Lung (tissue), 12 donors: ENCODE data around the gene MAP7. TPM values are rescaled to one million over a fixed set of nuclear protein-coding genes. Genes with fewer than 3 reads are reported as not detected.

Experiments
- ATAC-seq: fragments of 200-7000 bp; cut with Tn5 transposase; one replicate; pipeline ENCODE4 v1.9.1; 2020; ENCODE audit warnings: moderate number of reproducible peaks; ENCODE audit not compliant: insufficient read depth, low FRiP score
- DNase-seq, 3 donors: peaks; one replicate each; pipeline ENCODE4 v3.0.0-alpha.2; 2013 to 2017
- H3K27ac ChIP-seq, 2 donors: one replicate each; pipeline ENCODE4 v1.5.1; 2013; ENCODE audit warnings: mild to moderate bottlenecking in 2 of 2, moderate library complexity in 2 of 2, control low read depth in 1 of 2, inconsistent platforms in 1 of 2, low read depth in 1 of 2, low read length in 1 of 2
- H3K27me3 ChIP-seq, 3 donors: one replicate each; pipeline ENCODE4 v1.5.1; 2013; ENCODE audit warnings: low read length in 2 of 3; ENCODE audit not compliant: control insufficient read depth in 3 of 3, insufficient read depth in 3 of 3
- H3K36me3 ChIP-seq, 4 donors: one replicate each; pipeline ENCODE4 v1.5.1; 2013; ENCODE audit warnings: low read length in 4 of 4, mild to moderate bottlenecking in 1 of 4, moderate library complexity in 1 of 4; ENCODE audit not compliant: control insufficient read depth in 4 of 4, insufficient read depth in 4 of 4
- H3K4me1 ChIP-seq, 5 donors: one replicate each; pipeline ENCODE4 v1.5.1; 2013; ENCODE audit warnings: low read length in 5 of 5, mild to moderate bottlenecking in 2 of 5, moderate library complexity in 1 of 5; ENCODE audit not compliant: control insufficient read depth in 5 of 5, insufficient read depth in 5 of 5
- H3K4me3 ChIP-seq: one replicate; pipeline ENCODE4 v1.5.1; 2013; ENCODE audit warnings: mild to moderate bottlenecking, control low read depth, moderate library complexity
- H3K9ac ChIP-seq, 2 donors: one replicate each; pipeline ENCODE4 v1.5.1; 2013; ENCODE audit warnings: low read length in 2 of 2, control low read depth in 1 of 2; ENCODE audit not compliant: insufficient read depth in 1 of 2
- H3K9me3 ChIP-seq, 4 donors: one replicate each; pipeline ENCODE4 v1.5.1; 2013; ENCODE audit warnings: low read length in 3 of 4, mild to moderate bottlenecking in 1 of 4, moderate library complexity in 1 of 4; ENCODE audit not compliant: control insufficient read depth in 4 of 4, insufficient read depth in 3 of 4
- CTCF ChIP-seq: IDR thresholded peaks from 2 replicates; pipeline ENCODE4 v1.5.1; 2012; ENCODE audit warnings: mild to moderate bottlenecking; ENCODE audit errors: control extremely low read depth, extremely low read depth
- WGBS, 2 donors: extraction: QIAGEN DNeasy Blood & Tissue Kit; methylation state at CpG; one replicate each; pipeline ENCODE4 v1.1.7; 2013; 5-methylcytosine and 5-hydroxymethylcytosine counted together
- polyA plus RNA-seq, 2 donors: library from polyadenylated mRNA; stranded (reverse); fragments of 200-250 nt; gene quantifications; one replicate each; pipeline ENCODE4 v1.2.1, GENCODE V29; 2013
- total RNA-seq, 2 donors: library from RNA; depleted of rRNA in 1 of 2; stranded (reverse); fragments of >200 nt in 1 of 2; gene quantifications; one replicate each; pipeline ENCODE4 v1.2.1, GENCODE V29; 2014 to 2021
- donor health status: control.
- donor health status: control.
- donor health status: Bipolar disorder and iron deficiency.
- donor health status: healthy.
- donor health status: DM: yes; HTN: yes; CAD: no.

The MAP7 gene
- total and polyA plus RNA-seq, 4 donors = 8.4 to 23.4 (median 12.3) TPM

GRCh38 chr6:136387316-136387715, 162.9 kb downstream of the MAP7 start:
- DNase-seq (no peak), ATAC-seq (no peak)
- Histone ChIP-seq H3K36me3 (no peaks in the 10 kb centered on the region), H3K4me1 (no peaks in the 10 kb centered on the region), H3K27ac (no peak overlapping the region), H3K27me3 (no peaks in the 10 kb centered on the region), H3K9me3 (no peaks in the 10 kb centered on the region), H3K4me3 (no peak overlapping the region), H3K9ac (no peak overlapping the region)
- WGBS, 2 donors = 92 to 96% methylated on average over 4 of the region's 4 CpGs
- TF ChIP-seq CTCF = no peak

- ATAC-seq (no peak), DNase-seq (no peak)
- H3K9ac ChIP-seq = no peak overlapping the region
- no peak overlapping the region for H3K4me3 ChIP-seq
- no peak overlapping the region for H3K27ac ChIP-seq
- no peak for TF ChIP-seq CTCF
- H3K4me1 ChIP-seq = no peaks in the 10 kb centered on the region
- no peaks in the 10 kb centered on the region for H3K27me3 ChIP-seq
- H3K36me3 ChIP-seq = no peaks in the 10 kb centered on the region
- H3K9me3 ChIP-seq = no peaks in the 10 kb centered on the region
- WGBS, 2 donors = 73 to 75% methylated on average over 9 of the region's 9 CpGs
These were observed 166.8 kb downstream of the MAP7 start for GRCh38 chr6:136383268-136383937.

GRCh38 chr6:136382676-136383252, 167.5 kb downstream of the MAP7 start:
- Histone ChIP-seq H3K9ac (no peak overlapping the region), H3K36me3 (peaks cover 0 to under 1% (median 0%) of the 10 kb centered on the region in 4 donors), H3K4me3 (no peak overlapping the region), H3K27ac (no peak overlapping the region), H3K4me1 (no peaks in the 10 kb centered on the region), H3K9me3 (no peaks in the 10 kb centered on the region), H3K27me3 (no peaks in the 10 kb centered on the region)
- TF ChIP-seq CTCF = no peak
- ATAC-seq (no peak), DNase-seq (no peak)
